Measurements from ENCODE around the gene VSIG4. TPM values are rescaled to one million over a fixed set of nuclear protein-coding genes. Genes with fewer than 3 reads are reported as not detected.

The VSIG4 gene
- total RNA-seq, 3 donors from 2014 or later (not counting 1 experiment from before 2014, with no cell fraction given): 0.32 to 1.3 TPM; not detected in 1

GRCh38 chrX:66001596-66001995 lies 38.3 kb downstream of the VSIG4 start:
- H3K36me3 Mint-ChIP-seq: no peaks in the 10 kb centered on the region
- DNase-seq (no peak), ATAC-seq (no peak)
- no peak overlapping the region for H3K27ac Mint-ChIP-seq
- TF ChIP-seq CTCF (IDR thresholded peaks at IDR 0.05): no peak
- intact Hi-C loops (cut with micrococcal nuclease): no loop called here
- Histone ChIP-seq H3K4me1 (ENCODE audit: control insufficient read depth, insufficient read depth, low read length) (peaks cover 26% of the 10 kb centered on the region), H3K9me3 (ENCODE audit: control insufficient read depth, insufficient read depth, low read length) (no peaks in the 10 kb centered on the region), H3K36me3 (ENCODE audit: control insufficient read depth, insufficient read depth, low read length) (no peaks in the 10 kb centered on the region), H3K27ac (ENCODE audit: low read length) (no peak overlapping the region), H3K4me3 (ENCODE audit: low read length) (no peak overlapping the region), H3K27me3 (ENCODE audit: control insufficient read depth, insufficient read depth, low read length) (no peaks in the 10 kb centered on the region)
- peaks cover 0 to 3% of the 10 kb centered on the region in 2 donors for H3K9me3 Mint-ChIP-seq
- peaks cover 21 to 40% of the 10 kb centered on the region in 2 donors for H3K4me1 Mint-ChIP-seq
- H3K4me3 Mint-ChIP-seq: no peak overlapping the region
- H3K27me3 Mint-ChIP-seq (ENCODE audit: low read depth in 2 of 2): no peaks in the 10 kb centered on the region

- Histone ChIP-seq H3K4me1 (ENCODE audit: control insufficient read depth, insufficient read depth, low read length) (peaks cover 21% of the 10 kb centered on the region), H3K27me3 (ENCODE audit: control insufficient read depth, insufficient read depth, low read length) (no peaks in the 10 kb centered on the region), H3K4me3 (ENCODE audit: low read length) (no peak overlapping the region), H3K36me3 (ENCODE audit: control insufficient read depth, insufficient read depth, low read length) (no peaks in the 10 kb centered on the region), H3K9me3 (ENCODE audit: control insufficient read depth, insufficient read depth, low read length) (no peaks in the 10 kb centered on the region), H3K27ac (ENCODE audit: low read length) (no peak overlapping the region)
- no peak overlapping the region for H3K27ac Mint-ChIP-seq
- 44% methylated on average over 1 of the region's 3 CpGs for WGBS (ENCODE audit: insufficient coverage)
- H3K4me3 Mint-ChIP-seq: no peak overlapping the region
- no peaks in the 10 kb centered on the region for H3K36me3 Mint-ChIP-seq
- ATAC-seq: no peak
- no peak for DNase-seq
- peaks cover 15 to 34% of the 10 kb centered on the region in 2 donors for H3K4me1 Mint-ChIP-seq
- no peaks in the 10 kb centered on the region for H3K27me3 Mint-ChIP-seq (ENCODE audit: low read depth in 2 of 2)
- intact Hi-C loops (cut with micrococcal nuclease): no loop called here
- no peak for TF ChIP-seq CTCF (IDR thresholded peaks at IDR 0.05)
- peaks cover 0 to 3% of the 10 kb centered on the region in 2 donors for H3K9me3 Mint-ChIP-seq
Observed at GRCh38 chrX:66000628-66001272, 39.1 kb downstream of the VSIG4 start.

- WGBS (ENCODE audit: insufficient coverage): 15% methylated on average over 1 of the region's 1 CpG
- Mint-ChIP-seq H3K27ac (no peak overlapping the region), H3K27me3 (ENCODE audit: low read depth in 2 of 2) (no peaks in the 10 kb centered on the region), H3K4me3 (no peak overlapping the region), H3K9me3 (peaks cover 0 to under 1% of the 10 kb centered on the region in 2 donors), H3K4me1 (peaks cover 9 to 28% of the 10 kb centered on the region in 2 donors), H3K36me3 (no peaks in the 10 kb centered on the region)
- Histone ChIP-seq H3K4me1 (ENCODE audit: control insufficient read depth, insufficient read depth, low read length) (peaks cover 21% of the 10 kb centered on the region), H3K4me3 (ENCODE audit: low read length) (no peak overlapping the region), H3K9me3 (ENCODE audit: control insufficient read depth, insufficient read depth, low read length) (no peaks in the 10 kb centered on the region), H3K27ac (ENCODE audit: low read length) (no peak overlapping the region), H3K36me3 (ENCODE audit: control insufficient read depth, insufficient read depth, low read length) (no peaks in the 10 kb centered on the region), H3K27me3 (ENCODE audit: control insufficient read depth, insufficient read depth, low read length) (no peaks in the 10 kb centered on the region)
- ATAC-seq: no peak
- no peak for DNase-seq
- TF ChIP-seq CTCF (IDR thresholded peaks at IDR 0.05): no peak
- intact Hi-C loops (cut with micrococcal nuclease): no loop called here
Observed at GRCh38 chrX:66000178-66000577, 39.7 kb downstream of the VSIG4 start.

All from natural killer cell (primary cell).